ENCODE results near the gene PARD6B. TPM values are rescaled to one million over a fixed set of nuclear protein-coding genes. Genes with fewer than 3 reads are reported as not detected.

PARD6B gene
- total and polyA plus RNA-seq, 2 of the 13 experiments (the other 11 are each of a cell fraction or from before 2014, with no cell fraction given) = 6.9 to 22.2 TPM

DNA sequence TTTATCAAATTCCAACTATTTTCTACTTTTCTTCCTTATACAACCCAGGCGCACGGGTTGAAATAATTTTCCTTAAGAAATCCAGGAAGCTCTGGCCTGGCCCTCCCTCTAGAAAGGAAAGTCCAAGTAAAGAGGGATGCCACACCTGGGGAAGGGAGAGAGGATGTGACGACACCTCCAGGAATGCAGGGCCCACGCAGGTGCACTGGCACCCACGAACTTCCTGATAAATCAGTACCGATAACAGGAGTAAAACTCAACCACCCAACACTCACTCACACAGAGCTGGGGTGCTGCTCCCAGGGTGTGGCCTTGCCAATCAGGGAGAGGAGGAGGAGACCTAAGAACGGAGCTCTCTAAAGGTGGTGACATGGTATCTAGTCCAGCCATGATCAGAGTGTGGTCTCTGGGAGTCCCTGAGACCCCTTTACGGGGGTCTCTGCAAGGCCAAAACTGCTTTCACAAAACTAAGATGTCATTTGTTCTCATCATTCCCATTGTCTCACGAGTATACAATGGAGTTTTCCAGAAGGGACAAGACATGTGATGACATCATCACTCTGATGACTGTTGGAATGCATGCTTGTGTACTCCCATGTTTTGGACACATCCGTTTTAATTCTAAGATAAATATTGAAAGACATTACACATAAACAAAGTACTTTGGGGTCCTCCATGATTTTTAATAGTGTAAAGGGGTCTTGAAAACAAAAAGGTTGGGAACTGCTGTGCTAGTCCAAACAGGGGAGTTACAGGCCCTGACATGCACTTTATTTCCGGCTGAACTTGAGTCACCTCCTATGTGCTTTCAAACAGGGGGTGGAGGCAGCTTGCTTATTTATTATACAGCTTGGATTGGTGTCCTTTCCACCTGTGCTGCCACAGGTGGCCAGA lies 2.2 kb upstream of the PARD6B start (continued):
- peak; percentile 35; the same call in 1 of the 2 replicates for TF ChIP-seq BRD4 (CRISPR knock-in tag; IDR thresholded peaks at IDR 0.05)
- TF ChIP-seq MEIS2 (CRISPR knock-in tag; IDR thresholded peaks at IDR 0.05) = peak; percentile 53; the same call in 1 of the 2 replicates
- no peak for TF ChIP-seq ZNF563 (CRISPR knock-in tag; IDR thresholded peaks at IDR 0.05)
- TF ChIP-seq ZNF564 (CRISPR knock-in tag; IDR thresholded peaks at IDR 0.05) = no peak; the same call in 1 of the 2 replicates
- TF ChIP-seq POLR2A (IDR thresholded peaks at IDR 0.05; ENCODE audit: insufficient read depth in 1 of 2, low read depth in 2 of 2, low read length in 2 of 2) = peak in 1 of 2 experiments; percentile 13; a peak in 1 of 4 replicates
- no peak for TF ChIP-seq ZFP41 (CRISPR knock-in tag; IDR thresholded peaks at IDR 0.05; ENCODE audit: borderline replicate concordance)
- TF ChIP-seq, protein P1, sequence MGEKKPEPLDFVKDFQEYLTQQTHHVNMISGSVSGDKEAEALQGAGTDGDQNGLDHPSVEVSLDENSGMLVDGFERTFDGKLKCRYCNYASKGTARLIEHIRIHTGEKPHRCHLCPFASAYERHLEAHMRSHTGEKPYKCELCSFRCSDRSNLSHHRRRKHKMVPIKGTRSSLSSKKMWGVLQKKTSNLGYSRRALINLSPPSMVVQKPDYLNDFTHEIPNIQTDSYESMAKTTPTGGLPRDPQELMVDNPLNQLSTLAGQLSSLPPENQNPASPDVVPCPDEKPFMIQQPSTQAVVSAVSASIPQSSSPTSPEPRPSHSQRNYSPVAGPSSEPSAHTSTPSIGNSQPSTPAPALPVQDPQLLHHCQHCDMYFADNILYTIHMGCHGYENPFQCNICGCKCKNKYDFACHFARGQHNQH (CRISPR knock-in tag; IDR thresholded peaks at IDR 0.05) = peak; percentile 48; the same call in 1 of the 2 replicates
- no peak for TF ChIP-seq ZNF737 (CRISPR knock-in tag; IDR thresholded peaks at IDR 0.05; ENCODE audit: borderline replicate concordance)
- TF ChIP-seq DPF2 (CRISPR knock-in tag; IDR thresholded peaks at IDR 0.05; ENCODE audit: borderline replicate concordance, low read depth) = peak; percentile 36; the same call in 1 of the 2 replicates
- TF ChIP-seq, protein P2, sequence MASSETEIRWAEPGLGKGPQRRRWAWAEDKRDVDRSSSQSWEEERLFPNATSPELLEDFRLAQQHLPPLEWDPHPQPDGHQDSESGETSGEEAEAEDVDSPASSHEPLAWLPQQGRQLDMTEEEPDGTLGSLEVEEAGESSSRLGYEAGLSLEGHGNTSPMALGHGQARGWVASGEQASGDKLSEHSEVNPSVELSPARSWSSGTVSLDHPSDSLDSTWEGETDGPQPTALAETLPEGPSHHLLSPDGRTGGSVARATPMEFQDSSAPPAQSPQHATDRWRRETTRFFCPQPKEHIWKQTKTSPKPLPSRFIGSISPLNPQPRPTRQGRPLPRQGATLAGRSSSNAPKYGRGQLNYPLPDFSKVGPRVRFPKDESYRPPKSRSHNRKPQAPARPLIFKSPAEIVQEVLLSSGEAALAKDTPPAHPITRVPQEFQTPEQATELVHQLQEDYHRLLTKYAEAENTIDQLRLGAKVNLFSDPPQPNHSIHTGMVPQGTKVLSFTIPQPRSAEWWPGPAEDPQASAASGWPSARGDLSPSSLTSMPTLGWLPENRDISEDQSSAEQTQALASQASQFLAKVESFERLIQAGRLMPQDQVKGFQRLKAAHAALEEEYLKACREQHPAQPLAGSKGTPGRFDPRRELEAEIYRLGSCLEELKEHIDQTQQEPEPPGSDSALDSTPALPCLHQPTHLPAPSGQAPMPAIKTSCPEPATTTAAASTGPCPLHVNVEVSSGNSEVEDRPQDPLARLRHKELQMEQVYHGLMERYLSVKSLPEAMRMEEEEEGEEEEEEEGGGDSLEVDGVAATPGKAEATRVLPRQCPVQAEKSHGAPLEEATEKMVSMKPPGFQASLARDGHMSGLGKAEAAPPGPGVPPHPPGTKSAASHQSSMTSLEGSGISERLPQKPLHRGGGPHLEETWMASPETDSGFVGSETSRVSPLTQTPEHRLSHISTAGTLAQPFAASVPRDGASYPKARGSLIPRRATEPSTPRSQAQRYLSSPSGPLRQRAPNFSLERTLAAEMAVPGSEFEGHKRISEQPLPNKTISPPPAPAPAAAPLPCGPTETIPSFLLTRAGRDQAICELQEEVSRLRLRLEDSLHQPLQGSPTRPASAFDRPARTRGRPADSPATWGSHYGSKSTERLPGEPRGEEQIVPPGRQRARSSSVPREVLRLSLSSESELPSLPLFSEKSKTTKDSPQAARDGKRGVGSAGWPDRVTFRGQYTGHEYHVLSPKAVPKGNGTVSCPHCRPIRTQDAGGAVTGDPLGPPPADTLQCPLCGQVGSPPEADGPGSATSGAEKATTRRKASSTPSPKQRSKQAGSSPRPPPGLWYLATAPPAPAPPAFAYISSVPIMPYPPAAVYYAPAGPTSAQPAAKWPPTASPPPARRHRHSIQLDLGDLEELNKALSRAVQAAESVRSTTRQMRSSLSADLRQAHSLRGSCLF (CRISPR knock-in tag; IDR thresholded peaks at IDR 0.05; ENCODE audit: borderline replicate concordance) = no peak
- TF ChIP-seq MAF1 (CRISPR knock-in tag; IDR thresholded peaks at IDR 0.05; ENCODE audit: borderline replicate concordance) = no peak
- no peak for TF ChIP-seq NAIF1 (CRISPR knock-in tag; IDR thresholded peaks at IDR 0.05; ENCODE audit: borderline replicate concordance)
- TF ChIP-seq GFI1 (CRISPR knock-in tag; IDR thresholded peaks at IDR 0.05; ENCODE audit: borderline replicate concordance) = 0 out of 2 replicates have a peak, but pooled peaks have one; percentile 6
- TF ChIP-seq ZNF781 (CRISPR knock-in tag; IDR thresholded peaks at IDR 0.05; ENCODE audit: borderline replicate concordance, not compliant biosample characterization) = no peak
- no peak for TF ChIP-seq ARNT (IDR thresholded peaks at IDR 0.05)
- TF ChIP-seq, protein P3, sequence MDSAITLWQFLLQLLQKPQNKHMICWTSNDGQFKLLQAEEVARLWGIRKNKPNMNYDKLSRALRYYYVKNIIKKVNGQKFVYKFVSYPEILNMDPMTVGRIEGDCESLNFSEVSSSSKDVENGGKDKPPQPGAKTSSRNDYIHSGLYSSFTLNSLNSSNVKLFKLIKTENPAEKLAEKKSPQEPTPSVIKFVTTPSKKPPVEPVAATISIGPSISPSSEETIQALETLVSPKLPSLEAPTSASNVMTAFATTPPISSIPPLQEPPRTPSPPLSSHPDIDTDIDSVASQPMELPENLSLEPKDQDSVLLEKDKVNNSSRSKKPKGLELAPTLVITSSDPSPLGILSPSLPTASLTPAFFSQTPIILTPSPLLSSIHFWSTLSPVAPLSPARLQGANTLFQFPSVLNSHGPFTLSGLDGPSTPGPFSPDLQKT (CRISPR knock-in tag; IDR thresholded peaks at IDR 0.05; ENCODE audit: borderline replicate concordance) = no peak
- TF ChIP-seq XRCC5 (optimal IDR thresholded peaks at IDR 0.05; ENCODE audit: low read length) = no peak
- no peak for TF ChIP-seq ZFP1 (CRISPR knock-in tag; IDR thresholded peaks at IDR 0.05)
- TF ChIP-seq PHF5A (CRISPR knock-in tag; IDR thresholded peaks at IDR 0.05; ENCODE audit: low read depth, unreplicated experiment) = no peak
- TF ChIP-seq STAG1 (CRISPR knock-in tag; IDR thresholded peaks at IDR 0.05) = no peak
- TF ChIP-seq ZKSCAN1 (IDR thresholded peaks at IDR 0.05; ENCODE audit: low read length) = no peak
- TF ChIP-seq ZNF33B (CRISPR knock-in tag; IDR thresholded peaks at IDR 0.05) = no peak
- no peak for TF ChIP-seq RARA (CRISPR knock-in tag; IDR thresholded peaks at IDR 0.05)

Measured in HepG2 (cell line).